ENCODE results near the gene MTUS2. TPM values are rescaled to one million over a fixed set of nuclear protein-coding genes. Genes with fewer than 3 reads are reported as not detected.

The MTUS2 gene
- total RNA-seq, 1 donor from 2014 or later = 8.9 TPM

GRCh38 chr13:29505511-29505910 lies 685.4 kb downstream of the MTUS2 start:
- no peaks in the 10 kb centered on the region for H3K9me3 ChIP-seq
- H3K36me3 ChIP-seq = peaks cover 0 to 22% of the 10 kb centered on the region in 2 donors
- intact Hi-C loops (cut with DNase I) = loop anchor here (5.0 kb wide), 2 partner anchors 267 to 417 kb away; no protein-coding TSS in a partner anchor
- peaks cover 0 to 3% of the 10 kb centered on the region in 2 donors for H3K4me1 ChIP-seq
- TF ChIP-seq, protein P1, sequence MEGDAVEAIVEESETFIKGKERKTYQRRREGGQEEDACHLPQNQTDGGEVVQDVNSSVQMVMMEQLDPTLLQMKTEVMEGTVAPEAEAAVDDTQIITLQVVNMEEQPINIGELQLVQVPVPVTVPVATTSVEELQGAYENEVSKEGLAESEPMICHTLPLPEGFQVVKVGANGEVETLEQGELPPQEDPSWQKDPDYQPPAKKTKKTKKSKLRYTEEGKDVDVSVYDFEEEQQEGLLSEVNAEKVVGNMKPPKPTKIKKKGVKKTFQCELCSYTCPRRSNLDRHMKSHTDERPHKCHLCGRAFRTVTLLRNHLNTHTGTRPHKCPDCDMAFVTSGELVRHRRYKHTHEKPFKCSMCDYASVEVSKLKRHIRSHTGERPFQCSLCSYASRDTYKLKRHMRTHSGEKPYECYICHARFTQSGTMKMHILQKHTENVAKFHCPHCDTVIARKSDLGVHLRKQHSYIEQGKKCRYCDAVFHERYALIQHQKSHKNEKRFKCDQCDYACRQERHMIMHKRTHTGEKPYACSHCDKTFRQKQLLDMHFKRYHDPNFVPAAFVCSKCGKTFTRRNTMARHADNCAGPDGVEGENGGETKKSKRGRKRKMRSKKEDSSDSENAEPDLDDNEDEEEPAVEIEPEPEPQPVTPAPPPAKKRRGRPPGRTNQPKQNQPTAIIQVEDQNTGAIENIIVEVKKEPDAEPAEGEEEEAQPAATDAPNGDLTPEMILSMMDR (IDR thresholded peaks at IDR 0.05) = no peak
- H3K27me3 ChIP-seq = no peaks in the 10 kb centered on the region
- no peak for DNase-seq (ENCODE audit: low spot score in 2 of 2)
- H3K27ac ChIP-seq = no peak overlapping the region
- H3K4me3 ChIP-seq = no peak overlapping the region

- no peaks in the 10 kb centered on the region for H3K27me3 ChIP-seq
- H3K36me3 ChIP-seq = peaks cover 0 to 22% of the 10 kb centered on the region in 2 donors
- TF ChIP-seq, protein P1 (IDR thresholded peaks at IDR 0.05) = no peak
- no peaks in the 10 kb centered on the region for H3K9me3 ChIP-seq
- peaks cover 0 to 3% of the 10 kb centered on the region in 2 donors for H3K4me1 ChIP-seq
- DNase-seq (ENCODE audit: low spot score in 2 of 2) = no peak
- intact Hi-C loops (cut with DNase I) = loop anchor here (5.0 kb wide), 2 partner anchors 266 to 416 kb away; no protein-coding TSS in a partner anchor
- no peak overlapping the region for H3K4me3 ChIP-seq
- no peak overlapping the region for H3K27ac ChIP-seq
Measured at GRCh38 chr13:29505950-29506349, 685.8 kb downstream of the MTUS2 start.

DNA sequence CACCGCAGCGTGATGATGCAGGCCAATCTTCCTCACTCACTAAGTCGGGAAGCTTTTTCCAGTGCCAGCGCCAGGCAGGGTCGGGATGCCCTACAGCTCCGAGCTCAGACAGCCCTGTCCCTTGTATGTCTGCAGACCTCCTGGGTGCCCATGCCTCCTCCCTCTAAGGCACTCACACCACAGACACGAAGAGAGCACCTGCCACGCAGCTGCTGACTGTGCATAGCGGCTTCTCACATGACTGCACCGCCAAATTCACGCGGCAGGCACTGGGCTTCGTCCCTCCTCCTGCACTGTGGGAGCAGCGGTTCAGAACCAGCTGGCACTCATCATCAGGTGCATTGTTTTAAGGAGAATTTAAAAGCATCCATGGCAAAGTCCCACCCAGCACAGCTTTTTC lies 687.2 kb downstream of the MTUS2 start:
- intact Hi-C loops (cut with DNase I) = loop anchor here (5.0 kb wide), 2 partner anchors 265 to 415 kb away; no protein-coding TSS in a partner anchor
- DNase-seq (ENCODE audit: low spot score in 2 of 2) = no peak
- H3K27ac ChIP-seq = peak overlapping the region in 1 of 2 donors; percentile 5

DNA sequence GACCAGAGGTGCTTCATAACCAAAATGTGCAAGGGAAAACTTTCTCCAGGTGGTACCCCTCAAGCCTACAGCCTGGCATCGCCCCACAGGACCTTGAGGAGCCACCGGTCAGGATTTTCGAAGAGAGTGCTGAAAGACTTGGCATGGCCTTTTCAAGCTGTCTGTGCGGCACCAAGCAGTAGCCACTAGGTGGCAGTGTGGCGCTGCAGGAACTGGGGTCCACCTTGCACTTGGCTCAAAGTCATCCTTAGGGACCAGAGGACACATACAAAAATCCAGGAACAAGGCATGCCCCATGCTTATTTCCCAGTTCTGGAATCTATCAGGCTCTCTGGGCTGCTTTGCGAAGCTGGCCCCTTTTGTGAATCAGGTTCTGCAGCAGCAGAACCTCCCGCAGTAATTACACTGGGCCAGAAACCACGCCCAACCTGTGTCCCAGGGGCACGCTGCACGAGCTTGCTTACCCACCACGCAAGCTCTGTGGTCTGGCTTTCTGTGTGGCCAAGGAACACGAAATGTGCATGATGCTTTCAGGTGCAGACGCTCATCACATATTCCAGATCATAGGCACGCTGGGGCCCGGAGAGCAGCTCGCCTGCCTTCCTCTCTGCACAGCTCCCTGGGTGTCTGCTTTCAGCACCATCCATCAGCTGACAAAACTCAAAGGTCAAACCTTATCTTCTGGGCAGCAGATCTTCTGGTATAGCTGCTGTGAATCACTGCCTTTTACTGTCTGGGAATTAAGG lies 688.2 kb downstream of the MTUS2 start:
- Histone ChIP-seq H3K9me3 (no peaks in the 10 kb centered on the region), H3K4me1 (peaks cover 0 to 3% of the 10 kb centered on the region in 2 donors), H3K4me3 (peak overlapping the region in 1 of 2 donors; percentile 16), H3K36me3 (peaks cover 0 to 12% of the 10 kb centered on the region in 2 donors), H3K27ac (no peak overlapping the region), H3K27me3 (no peaks in the 10 kb centered on the region)
- peak in 1 of 2 donors; percentile 89 for DNase-seq (ENCODE audit: low spot score in 2 of 2)
- TF ChIP-seq, protein P1 (IDR thresholded peaks at IDR 0.05) = peak; percentile 83 to 99 (median 95)
- intact Hi-C loops (cut with DNase I) = loop anchor here (1.0 to 5.0 kb wide), 5 partner anchors 86 to 607 kb away; partner anchors contain the start of gene SLC7A1

More for the DNA sequence above, 687.2 kb downstream of the MTUS2 start:
- no peak overlapping the region for H3K4me3 ChIP-seq
- peaks cover 0 to 16% of the 10 kb centered on the region in 2 donors for H3K36me3 ChIP-seq
- no peaks in the 10 kb centered on the region for H3K9me3 ChIP-seq
- H3K27me3 ChIP-seq = no peaks in the 10 kb centered on the region
- peaks cover 0 to 3% of the 10 kb centered on the region in 2 donors for H3K4me1 ChIP-seq
- TF ChIP-seq, protein P1 (IDR thresholded peaks at IDR 0.05) = no peak

- no peak overlapping the region for H3K27ac ChIP-seq
- intact Hi-C loops (cut with DNase I) = loop anchor here (1.0 to 5.0 kb wide), 5 partner anchors 86 to 606 kb away; partner anchors contain the start of gene SLC7A1
- no peak overlapping the region for H3K4me3 ChIP-seq
- no peak for DNase-seq (ENCODE audit: low spot score in 2 of 2)
- peaks cover 0 to 15% of the 10 kb centered on the region in 2 donors for H3K36me3 ChIP-seq
- H3K27me3 ChIP-seq = no peaks in the 10 kb centered on the region
- TF ChIP-seq, protein P1 (IDR thresholded peaks at IDR 0.05) = no peak
- peaks cover 0 to 3% of the 10 kb centered on the region in 2 donors for H3K4me1 ChIP-seq
- H3K9me3 ChIP-seq = no peaks in the 10 kb centered on the region
Measured at GRCh38 chr13:29508876-29509252, 688.7 kb downstream of the MTUS2 start.

Measured in ascending aorta (tissue), 2 donors.